ENCODE results near the gene FGR.
A peak's percentile ranks its signal among the peaks of the same experiment; 100 is the strongest.
"Not testable (repeated sequence)": the region's sequence is repeated elsewhere in the genome, so short reads cannot be mapped to it uniquely, and the experiment has no call there.

The FGR gene

GRCh38 chr1:27634985-27635367, at the start of gene FGR:
Gene FGR, minus strand, starts transcription at chr1:27635185. Its CDS starts 11,269 bp downstream, at chr1:27623916.
- no peak for DNase-seq

- DNase-seq, result no peak
Observed at GRCh38 chr1:27684176-27684575, 49.2 kb upstream of the FGR start.

- DNase-seq, result no peak
Observed at GRCh38 chr1:27682351-27682944, 47.5 kb upstream of the FGR start.

- DNase-seq, result not testable (repeated sequence)
Observed at GRCh38 chr1:27681580-27681979, 46.6 kb upstream of the FGR start.

- not testable (repeated sequence) for DNase-seq
Observed at GRCh38 chr1:27680225-27680791, 45.3 kb upstream of the FGR start.

- DNase-seq, result no peak
Observed at GRCh38 chr1:27678747-27679146, 43.8 kb upstream of the FGR start.

- no peak for DNase-seq
Observed at GRCh38 chr1:27676410-27676809, 41.4 kb upstream of the FGR start.

- DNase-seq, result no peak
Observed at GRCh38 chr1:27672750-27673112, 37.7 kb upstream of the FGR start.

- DNase-seq, result peak; percentile 87
Observed at GRCh38 chr1:27671964-27672749, 37.2 kb upstream of the FGR start, which contains the start of gene IFI6. Gene IFI6, minus strand, starts transcription at chr1:27672192. Its CDS starts 2,878 bp downstream, at chr1:27669314.

GRCh38 chr1:27669876-27670275, 34.9 kb upstream of the FGR start:
- no peak for DNase-seq

GRCh38 chr1:27668808-27669723, 34.1 kb upstream of the FGR start:
- peak; percentile 82 for DNase-seq

- DNase-seq, result no peak
Observed at GRCh38 chr1:27668121-27668807, 33.3 kb upstream of the FGR start.

GRCh38 chr1:27666791-27667254, 31.8 kb upstream of the FGR start:
- no peak for DNase-seq

- no peak for DNase-seq
Observed at GRCh38 chr1:27666294-27666693, 31.3 kb upstream of the FGR start.

- DNase-seq, result no peak
Observed at GRCh38 chr1:27665016-27665651, 30.1 kb upstream of the FGR start.

GRCh38 chr1:27664291-27664690, 29.3 kb upstream of the FGR start:
- DNase-seq, result no peak

GRCh38 chr1:27662707-27663393, 27.9 kb upstream of the FGR start:
- DNase-seq, result peak; percentile 90

- no peak for DNase-seq
Observed at GRCh38 chr1:27662261-27662660, 27.3 kb upstream of the FGR start.

GRCh38 chr1:27661412-27662075, 26.6 kb upstream of the FGR start:
- DNase-seq, result no peak

GRCh38 chr1:27660300-27660835, 25.4 kb upstream of the FGR start:
- DNase-seq, result peak; percentile 22

Measured in CD4-positive, alpha-beta T cell treated with Interleukin-4 for 4 hours (primary cell).